Activated naive CD4-positive, alpha-beta T cell treated with anti-CD3 and anti-CD28 coated beads for 36 hours (primary cell): Measurements from ENCODE around the gene KIRREL1. TPM values are rescaled to one million over a fixed set of nuclear protein-coding genes. Genes with fewer than 3 reads are reported as not detected.
A peak's percentile ranks its signal among the peaks of the same experiment; 100 is the strongest.

Experiments
- CTCF ChIA-PET: fragments of 350-600 bp; sonication (Branson Sonifier 250); formaldehyde crosslinking; loops from one replicate; lab custom pipeline; 2021; ENCODE audit warnings: antibody characterized with exemption; lab: Charles Lee
- DNase-seq: peaks from one replicate; pipeline ENCODE4 v3.0.0-alpha.2; 2020
- H3K27ac Mint-ChIP-seq: one replicate; pipeline ENCODE4 v1.8.0; 2021; ENCODE audit warnings: mild to moderate bottlenecking, mixed read lengths
- H3K27me3 Mint-ChIP-seq: one replicate; pipeline ENCODE4 v1.8.0; 2021; ENCODE audit warnings: low read depth, mixed read lengths
- H3K36me3 Mint-ChIP-seq: one replicate; pipeline ENCODE4 v1.8.0; 2021; ENCODE audit warnings: low read depth, mixed read lengths
- H3K4me1 Mint-ChIP-seq: one replicate; pipeline ENCODE4 v1.8.0; 2021; ENCODE audit warnings: low read depth, mixed read lengths
- H3K4me3 Mint-ChIP-seq: one replicate; pipeline ENCODE4 v1.8.0; 2021; ENCODE audit warnings: mild to moderate bottlenecking, moderate library complexity, mixed read lengths
- H3K9me3 Mint-ChIP-seq: one replicate; pipeline ENCODE4 v1.8.0; 2021; ENCODE audit warnings: mixed read lengths
- intact Hi-C: fragments of 100-400 bp; cut with micrococcal nuclease; formaldehyde crosslinking; loops from one replicate; pipeline ENCODE4 v1.15.1; 2023
- total RNA-seq, 2 experiments: library from RNA; stranded (reverse); gene quantifications; one replicate each; pipeline ENCODE4 v1.2.3, GENCODE V29; 2021

Gene KIRREL1
- total RNA-seq, 2 experiments from 2014 or later: 0.05 TPM; not detected in 1

GRCh38 chr1:158147401-158147800 lies 154.0 kb downstream of the KIRREL1 start:
- Mint-ChIP-seq H3K4me3 (no peak overlapping the region), H3K9me3 (no peaks in the 10 kb centered on the region), H3K27ac (no peak overlapping the region), H3K27me3 (no peaks in the 10 kb centered on the region), H3K36me3 (no peaks in the 10 kb centered on the region), H3K4me1 (peaks cover 19% of the 10 kb centered on the region)
- CTCF ChIA-PET: no interaction called here
- DNase-seq: no peak
- intact Hi-C loops: loop anchor here (10.0 kb wide), 1 partner anchor 927 kb away; the partner anchor contains the start of gene AIM2

- CTCF ChIA-PET: no interaction called here
- H3K27me3 Mint-ChIP-seq: no peaks in the 10 kb centered on the region
- H3K9me3 Mint-ChIP-seq: no peaks in the 10 kb centered on the region
- peaks cover 19% of the 10 kb centered on the region for H3K4me1 Mint-ChIP-seq
- no peak for DNase-seq
- H3K36me3 Mint-ChIP-seq: no peaks in the 10 kb centered on the region
- no peak overlapping the region for H3K27ac Mint-ChIP-seq
- H3K4me3 Mint-ChIP-seq: no peak overlapping the region
- intact Hi-C loops: loop anchor here (10.0 kb wide), 1 partner anchor 927 kb away; the partner anchor contains the start of gene AIM2
These were observed 154.4 kb downstream of the KIRREL1 start for GRCh38 chr1:158147869-158148268.

DNA sequence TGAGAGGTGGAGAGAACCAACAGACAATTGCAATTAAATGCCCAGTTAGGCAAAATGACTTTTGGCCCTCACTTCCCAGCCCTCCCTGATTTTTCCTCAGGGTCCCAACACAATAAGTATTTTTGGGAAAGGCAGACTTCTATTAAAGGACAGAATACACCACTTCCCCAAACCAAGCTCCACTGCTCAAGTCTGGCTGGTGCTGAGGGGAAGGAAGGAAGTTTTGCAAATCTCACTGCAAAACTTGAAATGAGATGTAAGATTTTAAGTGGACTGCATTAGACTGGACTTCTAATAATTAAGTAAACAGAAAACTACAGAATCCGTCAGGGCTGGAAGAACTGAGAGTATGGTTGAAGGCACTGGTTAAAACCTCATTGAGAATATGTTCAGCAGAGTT lies 155.0 kb downstream of the KIRREL1 start:
- DNase-seq: no peak
- Mint-ChIP-seq H3K27ac (no peak overlapping the region), H3K4me3 (peak overlapping the region; percentile 77), H3K9me3 (no peaks in the 10 kb centered on the region), H3K4me1 (peaks cover 19% of the 10 kb centered on the region), H3K36me3 (no peaks in the 10 kb centered on the region), H3K27me3 (no peaks in the 10 kb centered on the region)
- intact Hi-C loops: loop anchor here (10.0 kb wide), 1 partner anchor 926 kb away; the partner anchor contains the start of gene AIM2
- CTCF ChIA-PET: no interaction called here

DNA sequence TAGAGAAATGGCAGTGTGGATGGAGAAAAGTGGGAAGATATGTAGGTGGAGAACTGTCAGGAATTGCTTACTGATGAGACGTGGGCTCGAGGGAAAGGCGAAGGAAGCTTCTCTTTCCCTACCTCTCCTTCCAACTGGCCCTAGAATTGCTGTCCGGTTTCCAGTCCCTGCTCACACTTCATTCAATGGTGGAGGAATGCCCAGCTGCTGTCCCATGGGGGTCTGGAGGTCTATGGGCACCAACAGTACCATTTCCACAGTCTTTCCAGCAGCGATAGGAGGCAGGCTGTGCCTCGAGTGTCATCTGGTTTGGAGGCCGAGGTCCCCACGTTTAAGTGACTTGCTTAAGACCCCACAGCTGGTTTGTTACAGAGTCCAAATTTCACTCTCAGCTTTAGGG lies 155.7 kb downstream of the KIRREL1 start:
- CTCF ChIA-PET: no interaction called here
- Mint-ChIP-seq H3K27ac (peak overlapping the region; percentile 77), H3K27me3 (no peaks in the 10 kb centered on the region), H3K4me1 (peaks cover 19% of the 10 kb centered on the region), H3K9me3 (no peaks in the 10 kb centered on the region), H3K4me3 (peak overlapping the region; percentile 77), H3K36me3 (no peaks in the 10 kb centered on the region)
- intact Hi-C loops: loop anchor here (10.0 kb wide), 1 partner anchor 926 kb away; the partner anchor contains the start of gene AIM2
- no peak for DNase-seq

Other genes starting within 250 kb of the KIRREL1 start
- gene FCRL2, start 216.5 kb upstream of the KIRREL1 start, total RNA-seq: not detected
- not detected for gene FCRL1, start 173.5 kb upstream of the KIRREL1 start, total RNA-seq
- gene CD5L, start 151.8 kb upstream of the KIRREL1 start, total RNA-seq: not detected
- gene CD1D, start 187.2 kb downstream of the KIRREL1 start, total RNA-seq: not detected